Glomerular visceral epithelial cell (primary cell): Measurements from ENCODE around the gene NUP37.
"Not testable (repeated sequence)": the region's sequence is repeated elsewhere in the genome, so short reads cannot be mapped to it uniquely, and the experiment has no call there.

Source experiments
- DNase-seq: peaks from one replicate; pipeline ENCODE4 v3.0.0-alpha.2; 2016; ENCODE audit errors: extremely low spot score

The NUP37 gene

GRCh38 chr12:102093319-102093718 lies 26.6 kb downstream of the NUP37 start:
- no peak for DNase-seq

- not testable (repeated sequence) for DNase-seq
Observed at GRCh38 chr12:102089228-102089835, 30.6 kb downstream of the NUP37 start.

DNA sequence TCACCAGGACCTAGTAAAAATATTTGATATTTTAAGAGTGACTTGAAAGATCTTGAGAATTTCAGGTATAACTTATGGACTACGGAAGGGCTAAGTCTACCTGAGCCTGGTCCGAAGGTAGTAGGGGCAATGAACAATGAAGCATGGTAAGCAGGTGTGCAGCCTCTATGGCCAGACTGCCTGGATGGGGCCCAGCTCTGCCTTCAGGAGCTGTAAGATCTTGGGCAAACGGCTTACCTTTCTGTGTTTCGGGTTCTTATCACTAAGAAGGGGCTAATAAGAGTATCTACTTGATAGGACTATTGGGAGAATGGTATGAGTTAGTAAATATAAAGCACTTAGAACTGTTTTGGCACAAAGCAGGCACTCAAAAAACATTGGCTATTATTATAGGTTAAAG lies 39.1 kb downstream of the NUP37 start:
- DNase-seq, result no peak

DNA sequence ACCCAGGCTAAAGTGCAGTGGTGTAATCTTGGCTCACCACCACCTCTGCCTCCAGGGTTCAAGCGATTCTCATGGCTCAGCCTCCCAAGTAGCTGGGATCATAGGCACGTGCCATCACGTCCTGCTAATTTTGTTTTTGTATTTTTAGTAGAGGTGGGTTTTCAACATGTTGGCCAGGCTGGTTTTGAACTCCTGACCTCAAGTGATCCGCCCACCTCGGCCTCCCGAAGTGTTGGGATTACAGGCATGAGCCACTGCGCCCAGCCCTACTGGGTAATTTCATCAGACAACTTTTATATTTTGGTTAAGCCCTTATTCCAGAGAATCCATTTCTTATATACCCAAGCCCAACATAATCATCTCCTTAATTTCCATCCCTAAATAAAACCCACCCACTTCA lies 47.8 kb downstream of the NUP37 start:
- DNase-seq, result not testable (repeated sequence)

- no peak for DNase-seq
Observed at GRCh38 chr12:102069707-102070106, 50.2 kb downstream of the NUP37 start.

GRCh38 chr12:102067574-102068258 lies 52.2 kb downstream of the NUP37 start:
- no peak for DNase-seq

GRCh38 chr12:102064476-102064875 lies 55.4 kb downstream of the NUP37 start:
- DNase-seq, result no peak

DNA sequence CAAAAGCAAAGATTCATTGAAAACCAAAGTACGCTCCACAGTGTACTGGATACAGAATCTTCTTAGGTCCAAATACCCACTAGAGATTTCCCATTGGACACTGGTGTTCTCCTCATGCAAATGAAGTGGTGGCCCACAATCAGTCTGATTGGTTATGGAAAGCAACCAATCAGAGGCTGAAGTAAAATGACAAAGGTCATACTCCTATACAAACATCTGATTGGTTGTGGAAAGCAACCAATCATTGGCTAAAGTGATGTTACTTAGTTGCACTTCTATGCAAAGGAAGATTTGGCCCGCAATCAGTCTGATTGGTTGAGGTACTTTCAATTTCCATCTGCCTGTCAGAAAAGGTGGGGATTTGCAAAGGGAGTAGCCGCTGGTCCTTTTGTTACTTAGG lies 56.8 kb downstream of the NUP37 start:
- no peak for DNase-seq

DNA sequence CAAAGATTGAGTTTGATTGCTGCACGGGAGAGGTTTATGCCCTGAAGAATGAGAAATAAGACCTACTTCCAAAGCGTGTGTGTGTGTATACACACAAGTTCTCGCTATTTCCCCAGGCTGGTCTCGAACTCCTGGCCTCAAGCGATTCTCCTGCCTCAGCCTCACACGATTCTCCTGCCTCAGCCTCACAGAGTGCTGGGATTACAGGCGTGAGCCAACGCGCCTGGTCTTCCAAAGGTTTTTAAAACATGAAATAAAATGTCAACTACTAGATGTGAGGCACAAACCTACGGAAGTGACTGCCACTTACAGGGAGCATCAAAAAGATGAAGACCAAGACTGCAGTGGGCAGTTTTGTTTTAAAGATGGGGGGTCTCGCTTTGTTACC lies 57.5 kb downstream of the NUP37 start:
- DNase-seq, result no peak

DNA sequence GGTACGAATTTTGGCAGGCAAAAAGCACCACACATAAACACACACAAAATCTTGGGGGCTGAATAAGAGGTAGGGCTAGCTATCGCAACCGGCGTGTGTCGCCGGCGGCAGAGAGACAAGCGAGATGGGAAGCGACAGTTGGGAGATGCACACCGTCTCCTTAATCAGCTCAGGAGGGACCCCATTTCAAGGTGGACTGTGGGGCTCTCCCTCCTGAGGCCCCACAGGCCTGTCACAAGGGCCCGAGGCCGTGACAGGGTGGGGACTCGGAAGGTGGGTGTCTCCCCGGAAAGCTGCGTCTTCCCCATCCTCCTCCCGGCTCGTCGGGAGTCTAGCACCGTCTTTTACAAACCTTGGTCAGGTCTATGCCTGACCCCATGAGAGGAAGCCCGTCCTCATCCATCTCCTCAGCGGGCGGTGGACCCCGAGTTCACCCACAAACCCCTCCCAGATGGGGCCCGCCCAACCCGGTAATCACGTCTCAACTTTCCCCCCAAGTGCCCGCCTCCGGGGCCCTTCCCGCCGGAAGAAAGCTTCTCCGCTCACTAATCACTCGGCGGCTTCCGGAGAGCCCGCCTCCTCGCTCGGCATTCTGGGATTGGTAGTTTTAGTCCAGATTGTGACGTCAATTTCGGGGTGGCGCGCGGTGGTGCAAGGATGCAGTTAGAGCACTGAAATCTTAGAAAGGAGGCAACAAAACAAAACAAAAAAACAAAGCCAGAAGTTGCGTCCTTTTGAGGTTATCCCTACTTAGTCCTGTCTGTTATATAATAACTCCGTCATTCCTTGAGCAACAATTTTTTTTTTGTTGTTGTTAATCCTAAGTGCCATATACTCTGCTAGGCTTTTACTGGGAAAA lies 58.1 kb downstream of the NUP37 start, which contains the start of gene WASHC3:
TSS of gene WASHC3 (minus strand) at position 432 of the 859 bp plus-strand sequence. CDS start at position 403, 29 bp downstream.
- DNase-seq, result peak; percentile 88

- peak; percentile 4 for DNase-seq
Observed at GRCh38 chr12:102061096-102061559, 58.8 kb downstream of the NUP37 start.

DNA sequence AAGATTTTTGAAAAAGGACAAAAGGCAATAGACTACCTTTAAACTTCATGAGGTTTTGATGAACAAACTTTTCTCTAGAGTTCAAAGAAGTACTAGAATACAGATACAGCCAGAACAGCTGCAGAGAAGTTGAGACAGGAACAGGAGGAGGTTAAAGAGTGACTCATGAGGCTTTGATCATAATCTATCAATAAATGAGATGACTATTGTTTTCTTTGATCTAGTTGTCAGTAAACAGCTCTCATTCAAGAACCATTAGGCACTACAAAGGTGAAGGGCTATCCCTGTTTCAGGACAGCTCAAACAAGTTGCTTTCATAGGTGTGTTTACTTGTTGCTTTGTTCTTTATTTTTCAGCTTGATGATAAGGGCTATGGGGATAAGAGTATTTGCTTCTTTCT lies 60.6 kb downstream of the NUP37 start:
- DNase-seq, result no peak

DNA sequence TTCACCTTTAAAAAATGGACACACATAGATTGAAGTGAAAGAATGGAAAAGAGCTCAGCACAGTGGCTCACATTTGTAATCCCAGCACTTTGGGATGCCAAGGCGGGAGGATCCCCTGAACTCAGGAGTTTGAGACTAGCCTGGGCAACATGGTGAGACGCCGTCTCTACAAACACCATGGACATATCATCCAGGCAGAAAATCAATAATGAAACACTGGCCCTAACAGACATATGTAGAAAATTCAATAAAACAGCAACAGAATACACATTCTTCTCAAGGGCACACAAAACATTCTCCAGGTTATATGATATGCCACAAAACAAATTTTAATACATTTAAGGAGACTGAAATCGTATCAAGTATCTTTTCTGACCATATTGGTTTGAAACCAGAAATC lies 65.6 kb downstream of the NUP37 start:
- DNase-seq, result no peak

DNA sequence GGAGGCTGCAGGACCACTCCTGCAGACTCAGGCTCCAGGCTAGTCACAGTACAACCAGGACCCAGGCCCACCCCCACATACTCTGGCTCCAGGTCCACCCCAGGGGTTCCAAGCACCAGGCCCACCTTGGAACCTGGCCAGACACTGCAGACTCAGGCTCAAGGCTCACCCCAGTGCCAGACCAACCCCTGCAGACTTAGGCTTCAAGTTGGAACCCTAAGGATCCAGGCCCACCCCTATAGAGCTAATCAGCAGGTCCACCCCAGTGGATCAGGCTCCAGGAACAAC lies 66.9 kb downstream of the NUP37 start:
- no peak for DNase-seq

GRCh38 chr12:102052192-102053061 lies 67.5 kb downstream of the NUP37 start:
- no peak for DNase-seq

GRCh38 chr12:102051431-102051965 lies 68.4 kb downstream of the NUP37 start:
- DNase-seq, result no peak

GRCh38 chr12:102050660-102051430 lies 69.1 kb downstream of the NUP37 start:
- DNase-seq, result no peak

- no peak for DNase-seq
Observed at GRCh38 chr12:102043928-102044327, 76.0 kb downstream of the NUP37 start.

GRCh38 chr12:102033991-102034745 lies 85.7 kb downstream of the NUP37 start:
- no peak for DNase-seq

DNA sequence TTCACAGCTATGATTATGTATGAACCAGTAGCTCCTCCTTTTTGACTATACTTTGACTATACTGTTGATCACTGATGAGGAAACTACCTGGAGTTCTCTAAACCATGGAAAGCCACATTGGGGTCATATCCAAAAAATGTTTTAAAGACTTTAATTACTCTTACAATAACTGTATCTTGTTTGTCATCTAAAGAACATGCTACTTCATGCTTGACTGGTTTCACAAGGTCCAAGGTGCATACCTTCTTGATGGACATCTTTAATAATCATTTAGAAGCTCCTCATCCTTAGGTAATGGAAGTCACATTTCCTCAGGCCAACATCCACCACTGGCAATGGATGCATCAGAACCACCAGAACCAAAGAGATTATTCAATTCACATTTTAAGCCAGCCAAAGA lies 88.1 kb downstream of the NUP37 start:
- no peak for DNase-seq
